ENCODE data around the gene RFX3.

RFX3 gene

GRCh38 chr9:3359048-3359692, 166.6 kb downstream of the RFX3 start:
- no peak for TF ChIP-seq CTCF (IDR thresholded peaks at IDR 0.05)
- H3K27ac ChIP-seq: no peak overlapping the region
- intact Hi-C loops (cut with DNase I; ENCODE audit: low total_unique reads): no loop called here
- no peak for DNase-seq
- H3K4me3 ChIP-seq: no peak overlapping the region
- no peaks in the 10 kb centered on the region for H3K4me1 ChIP-seq
- no peaks in the 10 kb centered on the region for H3K9me3 ChIP-seq
- H3K27me3 ChIP-seq: no peaks in the 10 kb centered on the region
- H3K36me3 ChIP-seq: no peaks in the 10 kb centered on the region

GRCh38 chr9:3348169-3348568, 177.6 kb downstream of the RFX3 start:
- no peaks in the 10 kb centered on the region for H3K9me3 ChIP-seq
- H3K4me1 ChIP-seq: no peaks in the 10 kb centered on the region
- TF ChIP-seq CTCF (IDR thresholded peaks at IDR 0.05): no peak
- H3K27ac ChIP-seq: no peak overlapping the region
- H3K36me3 ChIP-seq: no peaks in the 10 kb centered on the region
- H3K27me3 ChIP-seq: no peaks in the 10 kb centered on the region
- no peak for DNase-seq
- H3K4me3 ChIP-seq: no peak overlapping the region
- intact Hi-C loops (cut with DNase I; ENCODE audit: low total_unique reads): no loop called here

- Histone ChIP-seq H3K27ac (no peak overlapping the region), H3K9me3 (no peaks in the 10 kb centered on the region), H3K36me3 (no peaks in the 10 kb centered on the region), H3K4me3 (no peak overlapping the region), H3K27me3 (no peaks in the 10 kb centered on the region), H3K4me1 (no peaks in the 10 kb centered on the region)
- TF ChIP-seq CTCF (IDR thresholded peaks at IDR 0.05): no peak
- DNase-seq: no peak
- intact Hi-C loops (cut with DNase I; ENCODE audit: low total_unique reads): no loop called here
These were observed 179.3 kb downstream of the RFX3 start for GRCh38 chr9:3346549-3346948.

DNA sequence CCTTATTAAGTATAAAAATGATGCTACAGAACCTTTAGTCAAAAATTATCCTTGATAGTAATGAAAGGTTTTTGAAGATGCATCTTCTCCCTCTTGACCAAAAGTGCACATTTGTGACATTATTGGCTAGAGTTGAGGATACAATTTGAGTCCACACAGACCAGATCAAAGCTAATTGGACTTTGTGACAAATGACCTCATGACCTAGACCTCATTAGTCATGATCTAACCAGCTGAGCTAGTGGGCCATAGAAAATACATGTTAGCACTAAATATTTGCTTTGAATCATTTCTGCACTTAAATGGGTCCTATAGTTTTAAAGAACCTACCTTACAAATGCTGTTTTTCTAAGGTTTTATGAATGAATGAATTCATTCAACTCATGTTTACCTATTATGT, 182.1 kb downstream of the RFX3 start:
- H3K4me1 ChIP-seq: no peaks in the 10 kb centered on the region
- TF ChIP-seq CTCF (IDR thresholded peaks at IDR 0.05): no peak
- no peak overlapping the region for H3K27ac ChIP-seq
- no peak overlapping the region for H3K4me3 ChIP-seq
- no peaks in the 10 kb centered on the region for H3K27me3 ChIP-seq
- no peaks in the 10 kb centered on the region for H3K9me3 ChIP-seq
- intact Hi-C loops (cut with DNase I; ENCODE audit: low total_unique reads): no loop called here
- no peaks in the 10 kb centered on the region for H3K36me3 ChIP-seq
- DNase-seq: no peak

GRCh38 chr9:3342159-3342777, 183.5 kb downstream of the RFX3 start:
- intact Hi-C loops (cut with DNase I; ENCODE audit: low total_unique reads): no loop called here
- Histone ChIP-seq H3K4me1 (peaks cover 0 to 4% (median 0%) of the 10 kb centered on the region in 4 donors), H3K9me3 (no peaks in the 10 kb centered on the region), H3K4me3 (no peak overlapping the region), H3K27me3 (no peaks in the 10 kb centered on the region), H3K27ac (no peak overlapping the region), H3K36me3 (no peaks in the 10 kb centered on the region)
- no peak for TF ChIP-seq CTCF (IDR thresholded peaks at IDR 0.05)
- DNase-seq: no peak
